Measurements from ENCODE around the gene ADAMTS18. TPM values are rescaled to one million over a fixed set of nuclear protein-coding genes. Genes with fewer than 3 reads are reported as not detected.
"Not testable (repeated sequence)": the region's sequence is repeated elsewhere in the genome, so short reads cannot be mapped to it uniquely, and the experiment has no call there.

ADAMTS18 gene
- total RNA-seq, 1 experiment from 2014 or later, result not detected

DNA sequence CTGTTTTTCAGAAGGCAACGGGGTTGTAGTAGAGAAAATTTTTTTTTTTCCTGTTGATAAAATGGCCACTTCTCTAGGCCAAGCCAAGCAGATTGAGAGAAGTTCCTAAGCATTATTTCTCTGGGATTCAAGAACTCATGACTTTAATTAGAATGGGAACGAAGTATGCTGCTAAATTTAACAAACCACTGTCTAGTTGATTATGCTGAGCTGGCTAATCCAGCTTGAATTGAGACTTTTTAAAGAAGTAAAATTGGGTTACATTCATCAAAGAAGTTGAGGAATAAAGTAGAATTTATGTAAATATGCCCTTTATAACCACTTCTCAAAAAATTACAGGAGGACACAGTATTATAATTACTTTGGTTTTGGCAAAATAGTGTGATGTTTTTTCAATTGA lies 152.5 kb downstream of the ADAMTS18 start:
- Histone ChIP-seq H3K27me3 (ENCODE audit: insufficient read depth, low read depth) (no peaks in the 10 kb centered on the region), H3K9me2 (ENCODE audit: insufficient read depth) (no peaks in the 10 kb centered on the region), H3K27ac (no peak overlapping the region), H3K4me1 (replicated peaks; ENCODE audit: insufficient read depth) (no peaks in the 10 kb centered on the region), H3K4me3 (no peak overlapping the region), H3F3A (ENCODE audit: insufficient read depth, low read depth) (peaks cover under 1% of the 10 kb centered on the region; the same call in 1 of the 2 replicates), H3K36me3 (ENCODE audit: low read depth) (no peaks in the 10 kb centered on the region), H3K4me2 (no peak overlapping the region), H3K79me2 (ENCODE audit: low read depth) (no peaks in the 10 kb centered on the region), H2AFZ (no peak overlapping the region), H4K20me1 (ENCODE audit: insufficient read depth) (no peaks in the 10 kb centered on the region), H3K9me3 (ENCODE audit: insufficient read depth, low read depth) (no peaks in the 10 kb centered on the region; the same call in 1 of the 2 replicates)
- CTCF ChIA-PET, result no interaction called here
- no peak for DNase-seq
- intact Hi-C loops (cut with micrococcal nuclease; ENCODE audit: unreplicated experiment), result no loop called here
- POLR2A ChIA-PET (ENCODE audit: unreplicated experiment), result no interaction called here
- no peak for TF ChIP-seq EZH2 (IDR thresholded peaks at IDR 0.05; ENCODE audit: low read depth)
- no peak for TF ChIP-seq CTCF (conservative IDR thresholded peaks at IDR 0.05)
- BruUV-seq (replicated peaks), result no TSS peak

DNA sequence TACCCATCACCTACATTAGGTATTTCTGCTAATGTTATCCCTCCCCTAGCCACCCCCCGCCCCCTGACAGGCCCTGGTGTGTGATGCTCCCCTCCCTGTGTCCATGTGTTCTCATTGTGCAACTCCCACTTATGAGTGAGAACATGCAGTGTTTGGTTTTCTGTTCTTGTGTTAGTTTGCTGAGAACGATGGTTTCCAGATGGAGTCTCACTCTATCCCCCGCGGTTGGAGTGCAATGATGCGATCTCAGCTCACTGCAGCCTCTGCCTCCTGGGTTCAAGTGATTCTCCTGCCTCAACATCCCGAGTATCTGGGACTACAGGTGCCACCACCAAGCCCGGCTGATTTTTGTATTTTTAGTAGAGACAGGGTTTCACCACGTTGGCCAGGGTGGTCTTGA lies 155.5 kb downstream of the ADAMTS18 start:
- H3K79me2 ChIP-seq (ENCODE audit: low read depth); DNase-seq; H3K27ac ChIP-seq; H3K4me3 ChIP-seq; H3K9me3 ChIP-seq (ENCODE audit: insufficient read depth, low read depth); H3K9me2 ChIP-seq (ENCODE audit: insufficient read depth); H3F3A ChIP-seq (ENCODE audit: insufficient read depth, low read depth); CTCF ChIA-PET; H4K20me1 ChIP-seq (ENCODE audit: insufficient read depth); H3K27me3 ChIP-seq (ENCODE audit: insufficient read depth, low read depth); H2AFZ ChIP-seq; H3K4me2 ChIP-seq; BruUV-seq (replicated peaks); intact Hi-C loops (cut with micrococcal nuclease; ENCODE audit: unreplicated experiment); H3K36me3 ChIP-seq (ENCODE audit: low read depth): not testable (repeated sequence)
- H3K4me1 ChIP-seq (replicated peaks; ENCODE audit: insufficient read depth), result peaks cover 16% of the 10 kb centered on the region
- POLR2A ChIA-PET (ENCODE audit: unreplicated experiment), result interaction anchor here (0.6 kb wide), 1 partner anchor 40 kb away, joined by 3 read pairs; no protein-coding TSS in a partner anchor

GRCh38 chr16:77277571-77277970 lies 157.3 kb downstream of the ADAMTS18 start:
- Histone ChIP-seq H3K9me3 (ENCODE audit: insufficient read depth, low read depth) (no peaks in the 10 kb centered on the region; the same call in 1 of the 2 replicates), H2AFZ (no peak overlapping the region), H3K27ac (no peak overlapping the region), H3K36me3 (ENCODE audit: low read depth) (no peaks in the 10 kb centered on the region), H3K27me3 (ENCODE audit: insufficient read depth, low read depth) (no peaks in the 10 kb centered on the region), H3K79me2 (ENCODE audit: low read depth) (no peaks in the 10 kb centered on the region), H3K9me2 (ENCODE audit: insufficient read depth) (no peaks in the 10 kb centered on the region), H3K4me3 (no peak overlapping the region), H4K20me1 (ENCODE audit: insufficient read depth) (no peaks in the 10 kb centered on the region), H3F3A (ENCODE audit: insufficient read depth, low read depth) (no peaks in the 10 kb centered on the region), H3K4me1 (replicated peaks; ENCODE audit: insufficient read depth) (peaks cover 26% of the 10 kb centered on the region), H3K4me2 (no peak overlapping the region)
- ChIA-PET CTCF (no interaction called here), POLR2A (ENCODE audit: unreplicated experiment) (no interaction called here)
- no peak for DNase-seq
- BruUV-seq (replicated peaks), result no TSS peak
- intact Hi-C loops (cut with micrococcal nuclease; ENCODE audit: unreplicated experiment), result no loop called here
- TF ChIP-seq EZH2 (IDR thresholded peaks at IDR 0.05; ENCODE audit: low read depth) (no peak), CTCF (conservative IDR thresholded peaks at IDR 0.05) (no peak)

- no peaks in the 10 kb centered on the region for H3F3A ChIP-seq (ENCODE audit: insufficient read depth, low read depth)
- intact Hi-C loops (cut with micrococcal nuclease; ENCODE audit: unreplicated experiment), result no loop called here
- no TSS peak for BruUV-seq (replicated peaks)
- H3K79me2 ChIP-seq (ENCODE audit: low read depth), result no peaks in the 10 kb centered on the region
- H3K4me2 ChIP-seq, result no peak overlapping the region
- H3K9me3 ChIP-seq (ENCODE audit: insufficient read depth, low read depth), result no peaks in the 10 kb centered on the region; the same call in 1 of the 2 replicates
- TF ChIP-seq EZH2 (IDR thresholded peaks at IDR 0.05; ENCODE audit: low read depth) (no peak), CTCF (conservative IDR thresholded peaks at IDR 0.05) (no peak)
- ChIA-PET POLR2A (ENCODE audit: unreplicated experiment) (no interaction called here), CTCF (no interaction called here)
- no peak overlapping the region for H3K27ac ChIP-seq
- no peaks in the 10 kb centered on the region for H4K20me1 ChIP-seq (ENCODE audit: insufficient read depth)
- DNase-seq, result no peak
- H3K4me3 ChIP-seq, result no peak overlapping the region
- H2AFZ ChIP-seq, result no peak overlapping the region
- peaks cover 26% of the 10 kb centered on the region for H3K4me1 ChIP-seq (replicated peaks; ENCODE audit: insufficient read depth)
- no peaks in the 10 kb centered on the region for H3K9me2 ChIP-seq (ENCODE audit: insufficient read depth)
- no peaks in the 10 kb centered on the region for H3K27me3 ChIP-seq (ENCODE audit: insufficient read depth, low read depth)
- H3K36me3 ChIP-seq (ENCODE audit: low read depth), result no peaks in the 10 kb centered on the region
Observed at GRCh38 chr16:77277141-77277540, 157.7 kb downstream of the ADAMTS18 start.
